Body of pancreas (tissue), 4 donors: ENCODE measurements around the gene RPTOR.

Source experiments
- CTCF ChIP-seq, 7 experiments: fragments of 450-650 bp in 4 of 7; fragments of 200-600 bp in 3 of 7; sonication (generic) in 3 of 7; IDR thresholded peaks; one replicate each; pipeline ENCODE4 v1.5.1; 2016 to 2019; ENCODE audit warnings: antibody characterized with exemption in 7 of 7
- POLR2A ChIP-seq, 3 donors: fragments of 450-650 bp; IDR thresholded peaks; one replicate each; pipeline ENCODE4 v1.6.1; 2016; ENCODE audit warnings: antibody characterized with exemption in 3 of 3, mild to moderate bottlenecking in 2 of 3

- TF ChIP-seq CTCF (IDR thresholded peaks at IDR 0.05): no peak
- TF ChIP-seq POLR2A (IDR thresholded peaks at IDR 0.05): no peak
Observed at GRCh38 chr17:80862481-80862961, 317.9 kb downstream of the RPTOR start.
